Upper lobe of left lung (tissue), 4 donors: ENCODE data around the gene WWC1.

ENCODE experiments used
- CTCF ChIP-seq, 6 experiments: fragments of 450-650 bp in 4 of 6; fragments of 200-600 bp in 2 of 6; sonication (generic) in 2 of 6; IDR thresholded peaks; one replicate each; pipeline ENCODE4 v1.5.1; 2016 to 2019; ENCODE audit warnings: antibody characterized with exemption in 6 of 6
- EP300 ChIP-seq, 4 donors: sonication (generic); formaldehyde crosslinking; IDR thresholded peaks; one replicate each; pipeline ENCODE4 v1.5.1; 2017; ENCODE audit warnings: antibody characterized with exemption in 4 of 4, control low read depth in 2 of 4
- POLR2AphosphoS5 ChIP-seq, 2 donors: sonication (generic); formaldehyde crosslinking; IDR thresholded peaks; one replicate each; pipeline ENCODE4 v1.5.1; 2017; ENCODE audit warnings: antibody characterized with exemption in 2 of 2

- TF ChIP-seq CTCF (IDR thresholded peaks at IDR 0.05) (no peak), POLR2AphosphoS5 (IDR thresholded peaks at IDR 0.05) (no peak), EP300 (IDR thresholded peaks at IDR 0.05) (no peak)
Observed at GRCh38 chr5:168342151-168342825, 50.8 kb downstream of the WWC1 start.
